K562 (cell line): Measurements from ENCODE around the gene RELCH. TPM values are rescaled to one million over a fixed set of nuclear protein-coding genes. Genes with fewer than 3 reads are reported as not detected.

Experiments
- ATAC-seq: fragments of 200-7000 bp; cut with Tn5 transposase; 3 replicates; pipeline ENCODE4 v1.9.1; 2020; ENCODE audit warnings: moderate library complexity
- BruUV-seq: library from RNA; stranded (reverse); fragments of 400-500 nt; replicated peaks from 2 replicates; lab custom pipeline; 2021; lab: Mats Ljungman, UMichigan
- CTCF ChIA-PET: fragments of 300-600 bp; formaldehyde crosslinking; extraction: SDS; loops from one replicate; lab custom pipeline; 2021; ENCODE audit warnings: low intra/inter-chr PET ratio; lab: Yijun Ruan, JAX
- POLR2A ChIA-PET: fragments of 300-600, 350-650 bp; sonication (Branson Sonifier 250); formaldehyde crosslinking; extraction: SDS; loops from one replicate; lab custom pipeline; 2021; ENCODE audit warnings: antibody characterized with exemption, inconsistent platforms; lab: Yijun Ruan, JAX
- DNase-seq, 4 experiments: peaks; one replicate each; pipeline versions ENCODE4 v3.0.0 to v3.0.0-alpha.2; 2011 to 2018; ENCODE audit warnings: low spot score in 3 of 4, mixed read lengths in 3 of 4; ENCODE audit errors: extremely low read depth in 1 of 4
- FAIRE-seq: peaks from 2 replicates; lab custom pipeline; 2011; peaks lifted over from hg19 to GRCh38; lab: Jason Lieb, UNC
- H2AFZ ChIP-seq: 2 replicates; pipeline ENCODE4 v1.6.0; 2011; ENCODE audit warnings: low read depth, low read length, control low read depth, inconsistent platforms
- H3K27ac ChIP-seq: fragments of 200-600 bp; 3 replicates; pipeline ENCODE4 v1.8.0; 2011; ENCODE audit warnings: low read depth, mild to moderate bottlenecking, control low read depth, inconsistent platforms, low read length, moderate library complexity, mixed read lengths; ENCODE audit errors: extremely low read depth
- H3K27me3 ChIP-seq, 2 experiments: fragments of 300-600 bp in 1 of 2; 2 replicates in 1 of 2; 3 replicates in 1 of 2; pipeline versions ENCODE4 v1.6.0 to v1.8.0; 2011; ENCODE audit warnings: inconsistent platforms in 2 of 2, low read length in 2 of 2, mild to moderate bottlenecking in 1 of 2, mixed read lengths in 1 of 2, moderate library complexity in 1 of 2; ENCODE audit not compliant: control insufficient read depth in 2 of 2, insufficient read depth in 2 of 2
- H3K36me3 ChIP-seq: fragments of 300-600 bp; 3 replicates; pipeline ENCODE4 v1.8.0; 2011; ENCODE audit warnings: mild to moderate bottlenecking, low read length, inconsistent platforms; ENCODE audit not compliant: control insufficient read depth, insufficient read depth
- H3K4me1 ChIP-seq, 2 experiments: fragments of 200-600 bp in 1 of 2; replicated peaks in 1 of 2; 2 replicates in 1 of 2; 3 replicates in 1 of 2; pipeline versions ENCODE4 v1.5.1 to v1.8.0; 2011; ENCODE audit warnings: inconsistent platforms in 2 of 2, low read length in 2 of 2, mild to moderate bottlenecking in 1 of 2, mixed read lengths in 1 of 2, moderate library complexity in 1 of 2; ENCODE audit not compliant: control insufficient read depth in 2 of 2, insufficient read depth in 2 of 2
- H3K4me2 ChIP-seq: 2 replicates; pipeline ENCODE4 v1.6.1; 2011; ENCODE audit warnings: low read length, control low read depth, inconsistent platforms, mixed read lengths; ENCODE audit not compliant: insufficient read depth
- H3K4me3 ChIP-seq: fragments of 200-600 bp; sonication (generic), shearing (Covaris generic); 2 replicates; pipeline ENCODE4 v1.5.1; 2016; ENCODE audit warnings: control low read depth, inconsistent platforms
- H3K79me2 ChIP-seq: fragments of 200-600 bp; 3 replicates; pipeline ENCODE4 v1.8.0; 2011; ENCODE audit warnings: low read length, inconsistent platforms; ENCODE audit not compliant: control insufficient read depth, insufficient read depth
- H3K9ac ChIP-seq, 2 experiments: 2 replicates each; pipeline versions ENCODE4 v1.6.0 to v1.6.1; 2011; ENCODE audit warnings: low read depth in 2 of 2, low read length in 2 of 2, control low read depth in 1 of 2, inconsistent platforms in 1 of 2, mild to moderate bottlenecking in 1 of 2, mixed read lengths in 1 of 2; ENCODE audit not compliant: insufficient read depth in 1 of 2
- H3K9me1 ChIP-seq: one replicate; pipeline ENCODE4 v1.6.0; 2011; ENCODE audit warnings: inconsistent platforms, mild to moderate bottlenecking, low read length, moderate library complexity; ENCODE audit not compliant: control insufficient read depth, insufficient read depth
- H3K9me3 ChIP-seq: replicated peaks from 2 replicates; pipeline ENCODE4 v1.5.1; 2011; ENCODE audit warnings: low read depth, low read length, inconsistent platforms; ENCODE audit not compliant: control insufficient read depth, insufficient read depth
- H4K20me1 ChIP-seq: replicated peaks from 2 replicates; pipeline ENCODE4 v1.6.1; 2011; ENCODE audit warnings: low read length, inconsistent platforms, mixed read lengths; ENCODE audit not compliant: control insufficient read depth, insufficient read depth
- CBX2 ChIP-seq: fragments of 200-600 bp; sonication (generic); IDR thresholded peaks from one replicate; pipeline ENCODE4 v1.6.1; 2012; ENCODE audit warnings: mild to moderate bottlenecking, low read length, inconsistent platforms; ENCODE audit not compliant: insufficient read depth, poor library complexity, severe bottlenecking
- CBX8 ChIP-seq: fragments of 200-600 bp; sonication (generic); IDR thresholded peaks from 2 replicates; pipeline ENCODE4 v1.6.1; 2012; ENCODE audit warnings: borderline replicate concordance, mixed run types, low read depth, mild to moderate bottlenecking, moderate library complexity, mixed read lengths, low read length, control low read depth, inconsistent platforms; ENCODE audit not compliant: poor library complexity, severe bottlenecking; ENCODE audit errors: extremely low read depth
- MLLT1 ChIP-seq, 2 experiments: fragments of 450-650 bp; IDR thresholded peaks; 2 replicates each; pipeline ENCODE4 v1.6.1; 2016
- PHF8 ChIP-seq: fragments of 200-600 bp; sonication (generic); IDR thresholded peaks from 2 replicates; pipeline ENCODE4 v1.6.1; 2012; ENCODE audit warnings: mixed run types, mild to moderate bottlenecking, inconsistent platforms, low read length, moderate library complexity, borderline replicate concordance
- SAFB ChIP-seq: fragments of 200-400 bp; formaldehyde crosslinking; IDR thresholded peaks from 2 replicates; pipeline ENCODE4 v1.6.1; 2017; ENCODE audit warnings: low read depth, low read length, borderline replicate concordance
- TRIM28 ChIP-seq: fragments of 450-650 bp; IDR thresholded peaks from 2 replicates; pipeline ENCODE4 v1.6.1; 2017
- ZNF134 ChIP-seq: fragments of 250-450 bp; sonication (Bioruptor Pico); conservative IDR thresholded peaks from 2 replicates; pipeline ENCODE4 v1.4.0; 2020
- WGBS: fragments of 100-300 bp; shearing (Covaris generic); methylation state at CpG from one replicate; pipeline ENCODE4 v1.1.6; 2016; ENCODE audit warnings: low coverage, mixed read lengths; ENCODE audit not compliant: insufficient coverage; ENCODE audit errors: missing lambda C conversion rate; 5-methylcytosine and 5-hydroxymethylcytosine counted together
- in situ Hi-C: fragments of 300-500 bp; cut with MboI; formaldehyde crosslinking; loops from 4 replicates; pipeline ENCODE4 v1.15.0; 2018; ENCODE audit warnings: inconsistent platforms, mixed read lengths
- intact Hi-C: fragments of 100-400 bp; cut with micrococcal nuclease; formaldehyde crosslinking; loops from 2 replicates; pipeline ENCODE4 v1.14.2; 2022
- polyA plus RNA-seq, 8 experiments: library from polyadenylated mRNA; depleted of rRNA in 4 of 8; stranded (reverse) in 5 of 8; unstranded in 3 of 8; fragments of >200 nt; fragmentation: Nextera tagmentation in 2 of 8; fragmentation: Illumina TruSeq in 1 of 8; extraction: Ambion mirVana in 2 of 8; extraction: Trizol in 1 of 8; gene quantifications; 2 replicates each; pipeline versions ENCODE4 v1.2.1 to v1.2.3, GENCODE V29; 2011 to 2014; ENCODE audit warnings: inconsistent platforms in 1 of 8, missing spikeins in 1 of 8
- total RNA-seq, 7 experiments: library from RNA; depleted of rRNA in 6 of 7; stranded (reverse); fragments of >200 nt in 6 of 7; fragmentation: Illumina TruSeq in 2 of 7; extraction: Trizol in 2 of 7; gene quantifications; 2 replicates each; pipeline versions ENCODE4 v1.2.1 to v1.2.3, GENCODE V29; 2011 to 2021; ENCODE audit warnings: low replicate concordance in 1 of 7

The RELCH gene
- total and polyA plus RNA-seq, 9 of the 15 experiments (the other 6 are each of a cell fraction or from before 2014, with no cell fraction given): 1.4 to 13.6 (median 7.6) TPM

GRCh38 chr18:62347089-62347506 lies 160.0 kb downstream of the RELCH start (continued):
- no peak for TF ChIP-seq MLLT1 (IDR thresholded peaks at IDR 0.05)
- TF ChIP-seq ZNF134: peak; percentile 67
- TF ChIP-seq TRIM28: no peak
- TF ChIP-seq SAFB: no peak
- TF ChIP-seq, all 486 proteins: peak for 2

- POLR2A ChIA-PET: no interaction called here
- no peak overlapping the region for H3K9ac ChIP-seq
- TF ChIP-seq PHF8 (no peak), CBX2 (peak; percentile 75), CBX8 (peak; percentile 63)
- TF ChIP-seq, all 486 proteins: peak for 2
- no peak overlapping the region for H2AFZ ChIP-seq
- no peak overlapping the region for H3K27ac ChIP-seq
- 4% methylated on average over 4 of the region's 4 CpGs for WGBS
- H4K20me1 ChIP-seq: no peaks in the 10 kb centered on the region
- H3K27me3 ChIP-seq: peaks cover 9 to 33% of the 10 kb centered on the region in 2 experiments; a peak in 4 of 5 replicates
- no peak overlapping the region for H3K4me3 ChIP-seq
- no TSS peak for BruUV-seq
- DNase-seq (no peak), ATAC-seq (no peak), FAIRE-seq (no peak)
- no peaks in the 10 kb centered on the region for H3K9me1 ChIP-seq
- H3K4me2 ChIP-seq: no peak overlapping the region
- intact Hi-C loops (no loop called here), in situ Hi-C loops (no loop called here)
- H3K9me3 ChIP-seq: no peaks in the 10 kb centered on the region
- H3K4me1 ChIP-seq: no peaks in the 10 kb centered on the region
- CTCF ChIA-PET: no interaction called here
- H3K36me3 ChIP-seq: no peaks in the 10 kb centered on the region
- no peaks in the 10 kb centered on the region for H3K79me2 ChIP-seq
Observed at GRCh38 chr18:62348474-62348873, 161.4 kb downstream of the RELCH start.
